NCI-H146 treated with DMSO at 0.1 percent for 48 hours (cell line): Measurements from ENCODE around the gene ZNF813.
"Not testable (repeated sequence)": the region's sequence is repeated elsewhere in the genome, so short reads cannot be mapped to it uniquely, and the experiment has no call there.

Experiments
- DNase-seq: peaks from one replicate; lab custom pipeline; 2025; ENCODE audit not compliant: unreplicated experiment; lab: John Stamatoyannopoulos, UW

ZNF813 gene

DNA sequence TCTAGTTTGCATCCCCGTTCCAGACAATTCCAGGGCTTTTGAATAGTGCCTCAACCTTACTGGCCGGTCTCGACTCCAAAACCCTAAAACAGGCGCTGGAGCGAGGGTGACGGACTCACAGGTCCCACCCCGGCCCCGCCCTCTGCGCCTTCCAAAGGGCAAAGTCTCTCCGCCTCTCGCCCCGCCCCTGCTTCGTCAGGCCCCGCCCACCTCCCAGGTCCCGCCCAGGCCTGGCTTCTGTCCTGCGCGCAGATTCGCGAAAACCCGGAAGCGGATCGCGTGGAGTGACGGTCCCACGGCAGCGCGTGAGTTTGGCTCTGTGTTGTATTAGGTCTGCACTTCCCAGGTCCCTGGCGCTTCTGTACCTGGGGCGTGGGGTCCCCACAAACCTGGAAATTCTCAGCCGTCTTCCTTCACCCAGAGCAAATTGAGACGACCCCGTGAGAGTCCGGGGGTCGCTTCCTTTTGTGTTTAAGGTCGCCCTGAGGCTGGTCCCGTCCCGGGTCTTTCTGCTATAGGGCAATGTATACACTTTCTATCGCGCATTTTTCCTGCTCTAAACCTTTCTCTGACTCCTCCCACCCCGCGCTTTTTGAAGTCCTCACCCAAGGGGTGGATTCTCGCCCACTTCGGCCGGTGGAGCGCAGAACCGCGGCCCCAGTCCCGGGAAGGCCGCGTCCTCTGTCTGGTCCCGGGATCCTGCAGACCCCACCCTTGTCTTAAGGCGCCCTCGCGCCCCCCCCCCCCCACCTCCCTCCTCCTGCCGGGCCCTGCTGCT, at the start of gene ZNF813:
Gene ZNF813, plus strand, starts transcription at position 249 of the 778 bp plus-strand sequence. CDS start 16,090 bp downstream, outside the sequence.
- DNase-seq = peak; percentile 68

DNA sequence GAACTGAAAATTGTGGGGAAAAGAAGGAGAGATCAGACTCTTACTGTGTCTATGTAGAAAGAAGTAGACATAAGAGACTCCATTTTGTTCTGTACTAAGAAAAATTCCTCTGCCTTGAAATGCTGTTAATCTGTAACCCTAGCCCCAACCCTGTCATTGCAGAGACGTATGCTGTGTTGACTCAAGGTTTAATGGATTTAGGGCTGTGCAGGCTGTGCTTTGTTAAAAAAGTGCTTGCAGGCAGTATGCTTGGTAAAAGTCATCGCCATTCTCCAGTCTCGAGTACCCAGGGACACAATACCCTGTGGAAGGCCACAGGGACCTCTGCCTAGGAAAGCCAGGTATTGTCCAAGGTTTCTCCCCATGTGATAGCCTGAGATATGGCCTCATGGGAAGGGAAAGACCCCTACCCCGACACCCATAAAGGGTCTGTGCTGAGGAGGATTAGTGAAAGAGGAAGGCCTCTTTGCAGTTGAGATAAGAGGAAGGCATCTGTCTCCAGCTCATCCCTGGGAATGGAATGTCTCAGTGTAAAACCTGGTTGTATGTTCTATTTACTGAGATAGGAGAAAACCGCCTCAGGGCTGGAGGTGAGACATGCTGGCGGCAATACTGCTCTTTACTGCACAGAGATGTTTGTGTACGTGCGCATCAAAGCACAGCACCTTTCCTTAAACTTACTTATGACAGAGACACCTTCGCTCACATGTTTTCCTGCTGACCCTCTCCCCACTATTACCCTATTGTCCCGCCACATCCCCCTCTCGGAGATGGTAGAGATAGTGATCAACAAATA, 46.8 kb upstream of the ZNF813 start:
- DNase-seq = not testable (repeated sequence)

DNA sequence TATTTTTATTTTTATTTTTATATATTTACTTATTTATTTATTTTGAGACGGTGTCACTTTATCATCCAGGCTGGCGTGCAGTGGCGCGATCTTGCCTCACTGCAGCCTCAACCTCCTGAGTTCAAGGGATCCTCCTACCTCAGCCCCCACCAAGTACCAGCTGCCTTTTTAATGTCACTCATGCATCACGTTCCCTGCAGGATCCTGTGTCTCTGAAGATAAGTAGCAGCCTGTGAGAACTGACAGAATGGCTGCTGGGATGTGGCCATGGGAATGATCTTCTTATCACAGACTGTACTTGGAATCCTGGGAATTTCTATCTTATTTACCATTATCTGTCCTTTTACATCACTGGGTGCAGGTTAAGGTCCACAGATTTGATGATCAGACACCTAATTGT, 45.0 kb upstream of the ZNF813 start:
- peak; percentile 57 for DNase-seq

DNA sequence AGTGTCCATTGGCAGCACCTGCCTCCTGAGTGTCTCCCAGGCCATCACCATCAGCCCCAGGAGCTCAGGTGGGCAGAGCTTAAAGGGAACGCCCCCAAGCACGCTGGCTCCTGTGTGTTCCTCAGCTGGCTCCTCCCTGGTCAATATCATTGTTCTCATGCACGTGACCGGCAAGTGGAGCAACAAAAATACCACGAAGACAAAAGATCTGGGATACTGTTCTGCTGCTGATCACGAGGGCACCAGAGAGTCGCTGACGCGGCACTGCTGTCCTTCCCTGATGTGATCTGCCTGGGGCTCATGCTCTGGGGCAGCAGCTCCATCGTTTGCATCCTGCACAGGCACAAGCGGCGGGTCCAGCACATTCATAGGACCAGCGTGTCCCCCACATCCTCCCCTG, 44.5 kb upstream of the ZNF813 start:
- peak; percentile 70 for DNase-seq

DNA sequence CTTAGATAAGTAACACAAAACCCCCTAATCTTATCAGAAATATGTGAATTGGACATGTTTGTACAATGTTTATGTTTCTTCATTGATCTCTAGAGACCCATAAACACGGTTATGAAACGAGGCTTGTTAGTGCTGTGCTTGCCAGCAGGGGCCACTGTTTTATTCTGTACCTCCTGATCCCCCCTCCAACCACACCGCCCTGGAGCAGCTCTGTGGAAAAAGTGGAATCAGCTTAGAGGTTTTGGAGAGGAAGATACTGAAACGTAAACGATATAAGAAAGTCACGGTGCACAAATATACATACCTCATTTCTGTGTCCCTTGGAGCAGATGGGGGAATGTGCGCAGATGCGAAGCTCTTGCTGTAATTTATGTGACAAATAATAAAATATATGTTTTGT, 43.9 kb upstream of the ZNF813 start:
- DNase-seq = peak; percentile 30

DNA sequence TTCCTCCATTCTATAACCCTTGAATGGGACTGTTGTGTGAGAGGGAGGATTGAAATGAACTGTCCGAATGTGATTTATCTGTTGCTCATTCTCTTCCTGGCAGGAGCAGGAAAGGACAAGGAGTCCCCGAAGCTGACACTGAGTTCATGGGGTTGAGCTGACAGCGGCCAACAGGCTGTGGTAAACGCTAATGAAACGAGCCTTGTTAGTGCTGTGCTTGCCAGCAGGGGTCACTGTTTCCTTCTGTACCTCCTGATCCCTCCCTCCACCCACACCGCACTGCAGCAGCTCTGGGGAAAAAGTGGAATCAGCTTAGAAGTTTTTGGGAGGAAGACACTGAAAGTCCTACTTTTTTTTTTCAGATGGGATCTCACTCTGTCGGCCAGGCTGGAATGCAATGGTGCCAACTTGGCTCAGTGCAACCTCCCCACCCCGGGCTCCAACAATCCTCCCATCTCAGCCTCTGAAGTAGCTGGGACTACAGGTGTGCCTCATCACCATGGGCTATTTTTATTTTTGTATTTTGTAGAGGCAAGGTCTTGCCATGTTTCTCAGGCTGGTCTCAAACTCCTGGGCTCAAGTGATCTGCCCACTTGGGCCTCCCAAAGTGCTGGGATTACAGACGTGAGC, 42.5 kb upstream of the ZNF813 start:
- DNase-seq = peak; percentile 79

DNA sequence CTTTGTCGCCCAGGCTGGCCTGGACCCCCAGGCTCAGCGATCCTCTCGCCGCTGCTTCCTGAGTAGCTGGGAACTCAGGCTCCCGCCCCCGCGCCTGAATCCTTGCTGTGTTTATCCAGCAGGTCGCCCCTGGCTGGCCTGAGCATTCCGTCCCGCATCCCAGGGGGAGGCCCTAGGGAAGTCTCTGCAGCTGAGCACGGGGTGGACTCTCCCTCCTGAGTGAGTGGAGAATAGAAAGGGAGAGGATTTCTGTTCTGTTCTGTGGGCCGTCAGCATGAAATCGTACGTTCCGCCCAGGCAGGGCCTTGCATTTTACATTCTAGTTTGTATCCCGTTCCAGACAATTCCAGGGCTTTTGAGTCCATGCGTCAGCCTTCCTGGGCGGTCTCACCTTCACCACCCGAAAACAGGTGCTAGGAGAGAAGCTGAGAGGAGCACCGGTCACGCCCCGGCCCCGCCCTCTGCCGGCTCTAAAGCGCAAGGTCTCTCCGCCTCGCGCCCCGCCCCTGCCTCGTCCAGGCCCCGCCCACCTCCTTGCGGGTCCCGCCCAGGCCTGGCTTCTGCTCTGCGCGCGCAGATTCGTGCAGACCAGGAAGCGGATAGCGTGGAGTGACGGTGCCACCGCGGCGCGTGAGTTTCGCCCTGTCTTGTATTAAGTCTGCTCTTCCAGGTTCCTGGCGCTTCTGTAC, 36.0 kb upstream of the ZNF813 start, which contains the start of gene ZNF761:
Gene ZNF761, plus strand, starts transcription at position 586 of the 689 bp plus-strand sequence. CDS start 15,285 bp downstream, outside the sequence.
- DNase-seq = peak; percentile 96

DNA sequence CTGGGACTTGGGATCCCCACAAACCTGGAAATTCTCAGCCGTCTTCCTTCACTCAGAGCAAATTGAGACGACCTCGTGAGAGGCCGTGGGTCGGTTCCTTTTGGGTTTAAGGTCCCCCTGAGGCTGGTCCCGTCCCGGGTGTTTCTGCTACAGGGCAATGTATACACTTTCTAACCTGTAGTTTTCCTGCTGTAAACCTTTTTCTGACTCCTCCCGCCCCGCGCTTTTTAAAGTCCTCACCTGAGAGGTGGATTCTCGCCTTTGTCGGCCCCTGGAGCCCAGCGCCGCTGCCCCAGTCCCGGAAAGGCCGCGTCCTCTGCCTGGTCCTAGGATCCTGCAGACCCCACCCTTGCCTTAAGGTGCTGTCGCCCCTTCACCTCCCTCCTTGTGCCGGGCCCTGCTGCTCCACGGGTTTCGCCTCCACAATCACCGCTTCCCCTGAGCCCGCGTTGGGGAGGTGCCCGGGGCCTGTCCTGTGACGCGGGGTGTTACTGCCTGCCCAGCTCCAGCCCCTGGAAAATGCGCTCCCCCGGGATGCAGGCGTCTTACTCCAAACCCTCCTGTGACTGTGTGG, 35.4 kb upstream of the ZNF813 start:
- peak; percentile 39 for DNase-seq

DNA sequence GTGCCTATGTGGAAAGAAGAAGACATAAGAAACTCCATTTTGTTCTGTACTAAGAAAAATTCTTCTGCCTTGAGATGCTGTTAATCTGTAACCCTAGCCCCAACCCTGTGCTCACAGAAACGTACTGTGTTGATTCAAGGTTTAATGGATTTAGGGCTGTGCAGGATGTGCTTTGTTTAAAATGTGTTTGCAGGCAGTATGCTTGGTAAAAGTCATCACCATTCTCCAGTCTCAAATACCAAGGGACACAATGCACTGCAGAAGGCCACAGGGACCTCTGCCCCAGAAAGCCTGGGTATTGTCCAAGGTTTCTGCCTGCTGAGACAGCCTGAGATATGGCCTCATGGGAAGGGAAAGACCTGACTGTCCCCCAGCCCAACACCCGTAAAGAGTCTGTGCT, 23.7 kb upstream of the ZNF813 start:
- DNase-seq = not testable (repeated sequence)

DNA sequence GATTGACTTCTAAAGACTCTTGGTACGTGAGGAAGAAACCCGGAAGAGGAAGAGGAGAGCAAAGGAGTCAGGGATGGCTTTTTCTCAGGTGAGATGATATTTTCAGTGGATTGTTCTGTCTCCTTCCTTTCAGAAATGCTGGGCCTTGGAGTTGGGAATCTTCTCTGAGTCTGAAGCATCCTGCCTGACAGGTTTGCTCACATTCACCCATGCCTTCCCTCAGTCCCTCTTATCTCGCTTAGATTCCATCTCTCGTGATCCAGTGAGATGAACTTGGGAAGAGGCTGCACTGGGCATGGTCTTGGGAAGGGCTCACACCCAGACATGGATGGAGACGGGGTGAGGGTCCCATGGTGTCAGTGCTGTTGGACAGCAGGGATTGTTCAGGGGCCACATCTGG, 20.3 kb upstream of the ZNF813 start:
- DNase-seq = not testable (repeated sequence)

DNA sequence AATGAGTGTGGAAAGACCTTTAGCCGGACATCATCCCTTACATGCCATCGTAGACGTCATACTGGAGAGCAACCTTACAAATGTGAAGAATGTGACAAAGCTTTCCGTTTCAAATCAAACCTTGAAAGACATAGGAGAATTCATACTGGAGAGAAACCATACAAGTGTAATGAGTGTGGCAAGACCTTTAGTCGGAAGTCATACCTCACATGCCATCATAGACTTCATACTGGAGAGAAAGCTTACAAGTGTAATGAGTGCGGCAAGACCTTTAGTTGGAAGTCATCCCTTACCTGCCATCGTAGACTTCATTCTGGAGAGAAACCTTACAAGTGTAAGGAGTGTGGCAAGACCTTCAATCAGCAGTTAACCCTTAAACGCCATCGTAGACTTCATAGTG, 11.7 kb upstream of the ZNF813 start:
- no peak for DNase-seq

DNA sequence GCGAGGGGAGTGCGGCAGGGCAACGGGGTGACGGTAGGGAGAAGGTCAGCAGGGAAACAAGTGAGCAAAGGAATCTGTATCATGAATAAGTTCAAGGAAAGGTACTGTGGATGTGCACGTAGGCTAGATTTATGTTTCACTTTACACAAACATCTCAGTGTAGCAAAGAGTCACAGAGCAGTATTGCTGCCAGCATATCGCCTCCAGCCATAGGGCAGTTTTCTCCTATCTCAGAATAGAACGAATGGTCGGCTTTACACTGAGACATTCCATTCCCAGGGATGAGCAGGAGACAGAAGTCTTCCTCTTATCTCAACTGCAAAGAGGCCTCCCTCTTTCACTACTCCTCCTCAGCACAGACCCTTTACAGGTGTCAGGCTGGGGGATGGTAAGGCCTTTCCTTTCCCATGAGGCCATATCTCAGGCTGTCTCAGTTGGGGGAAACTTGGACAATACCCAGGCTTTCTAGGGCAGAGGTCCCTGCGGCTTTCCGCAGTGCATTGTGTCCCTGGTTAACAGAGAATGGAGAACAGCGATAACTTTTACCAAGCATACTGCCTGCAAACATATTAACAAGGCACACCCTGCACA, 7.3 kb upstream of the ZNF813 start:
- DNase-seq = not testable (repeated sequence)

DNA sequence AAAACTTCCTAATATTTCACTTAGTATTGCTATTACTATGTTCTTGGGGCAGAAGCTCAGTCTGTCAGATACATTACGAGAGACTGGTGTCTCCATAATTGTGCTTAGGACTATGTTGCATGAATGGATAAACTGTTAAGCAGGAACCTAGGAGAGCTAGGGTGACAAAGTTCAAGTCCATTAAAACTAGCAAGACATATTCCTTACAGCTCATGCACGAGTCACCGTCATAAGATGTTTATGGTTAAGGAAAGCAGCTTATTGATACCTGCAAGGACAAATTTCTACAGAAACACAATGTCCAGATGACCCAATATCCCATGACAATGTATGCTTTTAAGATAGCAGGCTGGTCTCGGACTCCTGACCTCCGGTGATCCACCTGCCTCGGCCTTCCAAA, 5.7 kb upstream of the ZNF813 start:
- DNase-seq = no peak

DNA sequence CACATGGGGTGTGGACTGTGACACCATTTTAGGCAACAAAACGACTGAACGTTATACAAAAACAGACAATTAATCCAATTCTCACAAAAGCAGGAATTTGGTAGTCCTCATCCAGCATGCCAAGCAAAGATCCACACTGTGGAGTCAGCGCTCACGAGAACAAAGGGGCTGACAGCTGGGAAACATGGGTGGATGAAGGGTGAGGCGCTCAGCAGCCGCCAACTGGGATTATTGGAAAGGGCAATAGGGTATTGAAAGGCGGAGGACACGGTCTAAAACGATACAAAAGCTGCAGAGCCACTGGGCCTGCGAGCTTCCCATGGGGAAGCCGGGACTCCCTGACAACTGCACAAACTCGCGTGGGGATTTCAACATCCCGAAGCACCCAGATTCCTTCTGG, 4.7 kb upstream of the ZNF813 start:
- DNase-seq = no peak

DNA sequence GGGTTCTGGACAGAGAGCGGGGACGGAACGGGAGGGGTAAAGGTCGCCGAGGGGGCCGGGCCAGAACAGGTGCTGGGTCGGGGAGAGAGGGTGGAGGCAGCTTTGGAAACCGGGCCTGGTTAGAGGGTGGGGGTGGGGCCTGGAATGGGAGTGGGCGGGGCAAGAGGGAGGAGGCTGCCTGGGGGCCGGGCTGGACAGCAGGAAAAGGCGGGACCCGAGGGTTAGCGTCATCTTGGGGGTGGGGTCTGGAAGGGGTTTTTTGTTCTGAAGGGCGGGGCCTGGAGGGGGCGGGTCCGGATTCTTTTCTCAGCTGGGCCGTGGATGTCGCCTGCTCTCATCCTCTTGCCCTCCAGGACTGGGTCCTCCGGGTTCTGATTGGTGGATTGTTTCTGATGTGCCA, 4.3 kb upstream of the ZNF813 start:
- DNase-seq = no peak

DNA sequence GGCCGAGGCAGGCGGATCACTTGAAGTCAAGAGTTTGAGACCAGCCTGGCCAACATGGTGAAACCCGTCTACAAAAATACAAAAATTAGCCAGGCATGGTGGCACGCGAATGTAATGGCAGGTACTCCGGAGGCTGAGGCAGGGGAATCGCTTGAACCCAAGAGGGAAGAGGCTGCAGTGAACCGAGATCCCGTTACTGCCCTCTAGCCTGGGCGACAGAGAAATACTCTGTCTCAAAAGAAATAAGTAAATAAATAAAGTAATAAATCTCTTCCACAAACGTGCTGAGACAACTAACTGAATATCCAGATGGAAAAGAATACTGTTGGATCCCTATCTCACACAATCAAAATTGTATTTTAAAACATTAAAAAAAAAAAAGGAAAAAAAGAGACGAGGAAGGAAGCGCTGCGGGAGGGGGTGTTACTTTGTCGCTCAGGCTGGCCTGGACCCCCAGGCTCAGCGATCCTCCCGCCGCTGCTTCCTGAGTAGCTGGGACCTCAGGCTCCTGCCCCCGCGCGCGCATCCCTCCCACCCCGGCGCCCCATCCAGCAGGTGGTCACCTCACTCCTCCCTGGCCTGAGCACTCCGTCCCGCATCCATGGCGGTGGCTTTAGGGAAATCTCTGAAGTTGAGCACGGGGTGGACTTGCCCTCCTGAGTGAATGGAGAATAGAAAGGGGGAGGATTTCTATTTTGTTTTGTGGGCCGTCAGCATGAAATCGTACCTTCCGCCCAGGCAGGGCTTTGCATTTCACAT, 628 bp upstream of the ZNF813 start:
- peak; percentile 58 for DNase-seq

DNA sequence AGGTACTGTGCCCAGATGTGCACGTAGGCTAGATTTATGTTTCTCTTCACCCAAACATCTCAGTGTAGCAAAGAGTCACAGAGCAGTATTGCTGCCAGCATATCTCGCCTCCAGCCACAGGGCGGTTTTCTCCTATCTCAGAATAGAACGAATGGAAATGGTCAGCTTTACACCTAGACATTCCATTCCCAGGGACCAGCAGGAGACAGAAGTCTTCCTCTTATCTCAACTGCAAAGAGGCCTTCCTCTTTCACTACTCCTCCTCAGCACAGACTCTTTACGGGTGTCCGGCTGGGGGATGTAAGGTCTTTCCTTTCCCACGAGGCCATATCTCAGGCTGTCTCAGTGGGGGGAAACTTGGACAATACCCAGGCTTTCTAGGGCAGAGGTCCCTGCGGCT, 1.1 kb downstream of the ZNF813 start:
- not testable (repeated sequence) for DNase-seq

DNA sequence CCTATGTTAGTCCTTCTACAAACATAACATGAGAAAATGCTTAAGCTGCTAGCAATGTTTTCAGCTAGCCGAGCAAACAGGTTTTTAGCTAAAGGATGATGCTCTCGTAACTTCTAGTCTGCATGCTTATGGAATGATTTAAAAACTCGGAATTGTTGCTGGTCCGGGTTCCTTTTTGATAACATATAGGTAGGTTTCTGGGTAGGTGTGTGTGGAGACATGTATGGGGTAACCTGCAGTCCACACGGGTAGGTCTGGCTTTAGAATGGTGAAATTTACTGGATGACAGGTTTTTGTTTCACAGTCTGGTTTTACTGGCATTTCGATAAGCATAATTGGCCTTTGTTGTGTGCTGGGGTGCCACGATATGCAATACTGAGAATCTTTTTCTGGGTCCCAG, 4.4 kb downstream of the ZNF813 start:
- DNase-seq = no peak

DNA sequence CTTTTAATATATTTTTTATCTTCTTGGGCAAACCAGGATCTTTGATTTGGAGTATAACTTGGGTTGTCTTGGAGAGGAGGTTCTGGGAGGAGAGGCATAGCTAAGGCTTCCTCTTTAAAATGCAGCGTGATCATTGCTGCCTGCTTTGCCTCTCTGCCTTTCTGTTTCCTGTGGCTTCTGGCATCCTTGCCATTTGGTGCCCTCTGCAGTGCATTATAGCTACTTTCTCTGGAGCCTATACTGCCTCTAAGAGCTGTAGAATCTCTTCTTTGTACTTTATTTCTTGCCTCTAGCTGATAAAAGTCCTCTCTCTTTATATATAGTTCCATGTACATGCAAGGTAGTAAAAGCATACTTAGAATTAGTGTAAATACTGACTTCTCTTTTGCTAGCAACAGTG, 7.3 kb downstream of the ZNF813 start:
- not testable (repeated sequence) for DNase-seq

DNA sequence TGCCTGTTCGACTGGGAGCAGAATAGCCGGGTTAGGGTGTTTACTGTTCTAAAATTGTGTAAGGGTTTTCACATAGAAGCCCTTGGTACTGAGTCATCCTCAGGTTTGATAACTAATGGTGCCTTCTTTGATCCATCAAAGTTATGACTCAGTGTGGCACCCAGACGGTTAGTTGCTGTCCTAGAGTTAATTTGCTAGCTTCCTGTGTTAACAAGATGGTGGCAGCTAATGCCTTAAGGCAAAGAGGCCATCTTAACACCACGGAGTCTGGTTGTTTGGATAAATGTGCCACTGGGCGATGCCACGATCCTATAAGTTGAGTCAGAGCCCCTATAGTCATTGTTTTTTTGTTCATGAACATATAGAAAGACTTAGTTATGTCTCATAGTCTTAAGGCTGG, 7.9 kb downstream of the ZNF813 start:
- not testable (repeated sequence) for DNase-seq
